HG03108 (cell line): ENCODE measurements around the gene TBL3.

Experiments used
- ATAC-seq: cut with Tn5 transposase; IDR thresholded peaks from one replicate; pipeline ENCODE4 v1.9.1; 2021; ENCODE audit warnings: moderate library complexity; ENCODE audit not compliant: unreplicated experiment

Gene TBL3

DNA sequence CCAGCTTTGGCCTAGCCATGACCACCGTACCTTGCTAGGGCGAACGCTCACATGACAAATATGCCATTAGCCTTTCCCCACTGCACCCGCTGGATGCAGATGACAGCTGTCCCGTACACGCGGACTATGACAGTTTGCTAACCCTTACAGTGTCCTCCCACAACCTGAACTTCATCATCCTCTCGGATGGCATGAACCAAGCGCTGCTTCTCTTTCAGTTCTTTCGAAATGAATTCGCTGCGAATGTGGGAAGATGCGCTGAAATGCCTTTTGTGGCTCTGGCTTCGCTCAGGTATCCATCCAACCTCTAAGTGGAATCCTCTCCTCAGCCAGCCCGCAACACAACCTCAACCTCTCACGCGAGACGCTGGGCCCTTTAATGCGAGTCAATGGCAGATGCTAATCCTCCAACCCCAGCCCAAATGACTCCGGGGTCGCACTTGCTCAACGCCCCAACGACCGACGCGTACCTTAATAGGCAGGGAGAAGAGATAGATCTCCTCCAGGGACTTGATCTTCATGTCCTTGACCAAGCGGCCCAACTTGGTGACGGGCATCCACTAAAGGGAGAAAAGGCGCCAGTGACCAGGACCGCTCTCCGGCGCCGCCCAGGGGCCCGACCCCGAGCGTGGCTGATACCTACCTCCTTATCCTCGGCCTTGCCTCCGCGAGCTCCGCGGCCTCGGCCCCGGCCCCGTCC, 7.9 kb upstream of the TBL3 start:
- no peak for ATAC-seq

DNA sequence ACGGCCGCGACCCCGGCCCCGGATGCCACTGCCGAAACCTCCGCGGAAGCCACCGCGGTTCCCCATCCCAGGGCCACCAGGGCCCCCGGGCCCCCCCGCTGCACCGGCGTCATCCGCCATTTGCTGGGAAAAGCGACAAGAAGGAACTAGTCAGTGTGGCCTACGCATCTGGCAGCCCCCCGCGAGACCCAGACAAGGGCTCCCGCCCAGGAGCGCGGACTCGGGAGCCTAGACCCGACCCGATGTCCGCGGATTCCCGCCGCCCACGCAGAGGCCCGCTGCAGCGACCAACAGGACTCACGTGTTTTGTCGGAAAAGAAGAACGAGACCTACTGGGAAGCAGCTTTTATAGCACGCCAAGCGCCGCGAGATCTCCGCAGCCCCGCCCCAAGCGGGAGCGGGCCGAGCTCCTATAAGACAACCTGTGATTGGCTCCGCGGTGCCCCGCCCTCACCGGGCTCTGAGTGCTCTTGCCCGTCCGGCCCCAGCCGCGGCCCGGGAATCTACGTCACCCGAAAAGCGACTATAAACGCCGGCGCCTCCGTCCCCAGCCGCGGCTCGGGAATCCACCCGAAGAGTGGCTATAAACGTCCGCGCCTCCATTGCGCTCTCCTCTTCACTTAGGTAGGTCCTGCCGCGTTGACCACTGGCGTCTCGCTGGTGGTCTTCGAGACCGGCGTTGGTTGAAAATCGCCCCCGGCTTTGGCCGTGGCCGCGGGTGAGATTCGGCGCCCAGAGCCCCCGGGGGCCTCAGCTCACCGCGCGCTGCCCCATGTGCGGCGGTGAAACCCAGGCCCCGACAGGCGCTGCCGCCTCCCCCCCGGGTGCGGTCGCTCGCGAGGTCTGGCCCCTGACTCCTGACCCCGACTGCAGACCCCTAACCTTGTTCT, 7.1 kb upstream of the TBL3 start, which contains the start of gene RPS2:
RPS2 (minus strand) TSS at position 321 of the 890 bp plus-strand sequence; CDS start at position 120, 201 bp downstream.
- ATAC-seq, result peak; percentile 85

DNA sequence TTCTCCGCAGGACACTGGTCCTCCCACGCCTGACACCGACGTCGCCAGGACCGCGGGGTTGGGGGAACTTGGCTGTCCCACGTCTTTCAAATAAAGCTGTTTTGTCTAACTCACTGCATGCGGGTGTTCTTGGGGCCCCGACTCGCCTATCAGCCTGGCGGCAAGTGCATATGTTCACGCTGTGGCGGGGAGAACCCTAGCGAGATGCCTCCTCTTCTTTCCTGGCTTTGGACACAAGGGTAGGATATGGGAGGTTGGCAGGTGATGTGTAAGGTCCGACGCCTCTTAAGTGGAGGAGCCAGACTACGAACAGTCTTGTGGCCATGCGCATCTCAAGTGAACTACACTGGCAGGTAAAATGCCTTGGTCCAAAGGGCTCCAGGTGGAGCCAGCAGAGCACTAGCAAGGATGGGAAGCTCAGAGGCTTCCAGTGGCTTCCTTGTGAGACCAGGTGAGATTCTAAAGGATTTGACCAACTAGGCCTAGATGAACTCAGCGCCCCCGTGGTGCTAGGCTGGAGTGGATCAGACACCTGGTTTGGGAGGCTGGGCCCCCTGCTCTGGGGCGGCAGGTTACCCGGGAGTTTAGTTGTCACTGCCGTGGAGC, 6.4 kb upstream of the TBL3 start:
- ATAC-seq, result no peak

DNA sequence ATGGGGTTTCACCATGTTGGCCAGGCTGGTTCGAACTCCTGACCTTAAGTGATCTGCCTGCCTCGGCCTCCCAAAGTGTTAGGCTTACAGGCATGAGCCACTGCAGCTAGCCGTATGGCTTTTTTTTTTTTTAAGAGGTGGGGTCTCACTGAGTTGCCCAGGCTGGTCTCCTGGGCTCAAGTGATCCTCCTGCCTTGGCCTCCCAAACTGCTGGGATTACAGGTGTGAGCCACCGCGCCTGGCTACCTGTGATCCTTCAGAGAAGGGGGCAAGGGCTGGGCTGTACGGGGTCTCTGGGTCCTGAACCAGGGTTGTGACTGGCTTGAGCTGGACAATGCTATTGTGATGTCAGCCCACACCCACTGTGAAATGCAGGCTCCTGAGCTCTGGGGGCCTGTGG, 5.4 kb upstream of the TBL3 start, which contains the start of gene RNF151:
RNF151 (plus strand) TSS at position 397 of the 400 bp plus-strand sequence. CDS start 26 bp downstream, outside the sequence.
- ATAC-seq, result no peak

DNA sequence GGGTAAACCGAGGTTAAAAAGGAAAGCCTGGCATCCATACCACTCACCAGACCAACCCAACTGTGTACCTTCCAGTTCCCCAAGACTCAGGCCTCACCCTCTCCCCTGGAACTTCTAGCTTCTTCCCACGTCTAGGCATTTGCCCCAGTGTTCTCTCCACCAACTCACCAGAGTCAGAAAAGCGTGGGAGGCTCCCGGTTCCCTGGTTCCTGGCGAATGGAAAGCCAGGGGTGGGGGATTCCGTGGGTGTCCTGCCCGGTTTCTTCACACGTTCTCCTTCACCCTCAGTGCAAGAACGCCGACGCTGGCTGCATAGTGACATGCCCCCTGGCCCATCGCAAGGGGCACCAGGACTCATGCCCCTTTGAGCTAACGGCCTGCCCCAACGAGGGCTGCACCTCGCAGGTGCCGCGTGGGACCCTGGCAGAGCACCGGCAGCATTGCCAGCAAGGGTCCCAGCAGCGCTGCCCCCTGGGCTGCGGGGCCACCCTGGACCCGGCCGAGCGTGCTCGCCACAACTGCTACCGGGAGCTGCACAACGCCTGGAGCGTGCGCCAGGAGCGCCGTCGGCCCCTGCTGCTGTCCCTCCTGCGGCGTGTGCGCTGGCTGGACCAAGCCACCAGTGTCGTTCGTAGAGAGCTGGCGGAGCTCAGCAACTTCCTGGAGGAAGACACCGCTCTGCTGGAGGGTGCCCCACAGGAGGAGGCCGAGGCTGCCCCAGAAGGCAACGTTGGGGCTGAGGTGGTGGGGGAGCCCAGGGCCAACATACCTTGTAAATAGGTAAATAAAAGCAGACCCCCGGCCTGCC, 3.5 kb upstream of the TBL3 start:
- ATAC-seq, result no peak

DNA sequence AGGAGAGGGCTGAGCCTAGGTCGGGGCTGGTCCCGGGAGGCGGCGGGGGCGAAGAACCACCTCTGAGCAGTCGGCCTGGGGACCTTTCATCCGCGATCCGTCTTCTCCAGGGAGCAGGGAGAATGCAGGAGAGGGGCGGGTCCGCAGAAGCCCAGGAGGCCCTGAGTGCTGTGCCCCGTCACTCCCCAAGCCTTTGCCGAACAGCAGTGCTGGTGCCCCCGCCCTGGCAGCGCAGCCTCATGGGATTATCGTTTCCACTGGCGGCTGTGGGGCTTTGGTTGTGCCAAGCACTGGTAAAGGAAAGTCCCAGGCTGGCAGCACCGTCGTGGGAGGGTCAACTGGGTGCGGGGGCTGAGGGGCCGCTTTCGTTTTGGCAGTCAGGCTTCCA, 631 bp downstream of the TBL3 start:
- ATAC-seq, result no peak

DNA sequence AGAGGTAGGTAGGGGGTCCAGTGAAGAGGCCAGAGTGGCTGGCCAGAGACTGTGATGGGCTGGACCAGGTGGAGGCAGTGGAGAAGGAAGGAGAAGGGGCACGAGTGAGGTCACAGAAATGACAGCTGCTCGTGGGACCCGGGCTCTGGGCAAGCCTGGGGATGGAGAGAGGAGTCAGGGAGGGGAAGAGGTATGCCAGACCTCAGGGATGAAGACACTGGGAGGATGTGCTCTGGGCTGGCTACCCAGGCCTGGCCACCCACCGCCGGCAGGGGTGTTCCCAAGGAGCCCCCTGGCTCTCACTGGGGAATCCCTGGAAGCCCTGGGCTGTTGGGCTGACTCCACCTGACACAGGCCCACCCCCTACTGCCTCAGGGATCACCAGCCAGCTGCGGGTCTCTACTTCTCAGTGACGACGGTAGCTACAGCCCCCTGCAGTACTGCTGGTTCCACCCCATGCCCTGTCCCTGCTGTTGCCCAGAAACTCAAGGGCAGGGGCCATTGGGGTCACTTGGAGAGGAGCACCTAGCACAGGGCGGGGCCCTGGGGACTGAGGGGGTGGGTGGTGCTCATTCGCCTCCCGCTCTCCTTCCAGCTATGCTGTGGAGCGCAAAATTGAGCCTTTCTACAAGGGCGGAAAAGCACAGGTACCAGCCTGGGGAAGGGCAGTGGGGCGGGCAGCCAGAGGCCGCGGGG, 1.8 kb downstream of the TBL3 start:
- ATAC-seq, result no peak

DNA sequence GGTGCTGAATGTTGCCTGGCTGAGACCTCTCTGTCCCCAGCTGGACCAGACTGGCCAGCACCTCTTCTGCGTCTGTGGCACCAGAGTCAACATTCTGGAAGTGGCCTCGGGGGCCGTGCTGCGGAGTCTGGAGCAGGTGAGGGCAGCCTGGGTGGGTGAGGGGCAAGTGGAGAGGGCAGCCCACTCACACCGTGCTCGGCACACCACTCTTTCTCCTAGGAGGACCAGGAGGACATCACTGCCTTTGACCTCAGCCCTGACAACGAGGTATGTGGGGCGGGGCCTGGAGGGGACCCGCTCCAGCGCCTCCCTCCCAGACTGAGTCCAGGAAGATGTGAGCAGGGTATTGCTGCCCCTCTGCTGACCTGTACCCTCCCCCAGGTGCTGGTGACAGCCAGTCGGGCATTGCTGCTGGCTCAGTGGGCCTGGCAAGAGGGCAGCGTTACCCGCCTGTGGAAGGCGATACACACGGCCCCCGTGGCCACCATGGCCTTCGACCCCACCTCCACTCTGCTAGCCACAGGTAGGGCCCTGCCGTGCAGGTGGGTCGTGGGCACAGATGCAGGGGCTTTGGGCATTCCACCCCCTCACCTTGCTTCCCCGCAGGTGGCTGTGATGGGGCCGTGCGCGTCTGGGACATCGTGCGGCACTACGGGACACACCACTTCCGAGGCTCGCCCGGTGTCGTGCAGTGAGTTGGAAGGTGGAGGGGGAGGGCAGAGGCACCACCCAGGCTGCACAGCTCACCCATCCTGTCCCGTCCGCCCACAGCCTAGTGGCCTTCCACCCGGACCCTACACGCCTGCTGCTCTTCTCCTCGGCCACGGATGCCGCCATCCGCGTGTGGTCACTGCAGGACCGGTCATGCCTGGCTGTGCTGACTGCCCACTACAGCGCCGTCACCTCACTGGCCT, 2.6 kb downstream of the TBL3 start:
- ATAC-seq, result no peak

DNA sequence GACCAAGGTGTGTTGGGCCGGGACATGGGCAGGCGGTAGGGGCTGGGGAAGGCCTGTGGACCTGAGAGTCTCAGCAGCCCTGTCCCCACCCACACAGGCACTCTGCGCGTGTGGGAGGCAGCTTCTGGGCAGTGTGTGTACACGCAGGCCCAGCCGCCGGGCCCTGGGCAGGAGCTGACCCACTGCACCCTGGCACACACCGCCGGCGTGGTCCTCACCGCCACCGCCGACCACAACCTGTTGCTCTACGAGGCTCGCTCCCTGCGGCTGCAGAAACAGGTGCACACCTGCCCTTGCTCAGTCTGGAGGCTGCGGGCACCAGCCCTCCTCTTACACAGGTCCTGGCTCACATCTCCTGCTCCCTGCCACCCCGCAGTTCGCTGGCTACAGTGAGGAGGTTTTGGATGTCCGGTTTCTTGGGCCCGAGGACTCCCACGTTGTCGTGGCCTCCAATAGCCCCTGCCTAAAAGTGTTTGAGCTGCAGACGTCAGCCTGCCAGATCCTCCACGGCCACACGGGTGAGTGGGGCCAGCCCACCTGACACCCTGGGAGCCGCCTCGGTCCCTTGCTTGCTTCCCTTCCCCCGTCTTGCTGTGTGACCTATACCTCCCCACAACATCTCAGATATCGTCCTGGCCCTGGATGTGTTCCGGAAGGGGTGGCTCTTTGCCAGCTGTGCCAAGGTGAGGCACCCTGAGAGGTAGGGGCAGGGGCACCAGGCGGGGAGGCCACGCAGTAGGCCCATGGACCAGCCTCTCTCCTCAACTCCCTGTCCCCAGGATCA, 3.8 kb downstream of the TBL3 start:
- ATAC-seq, result no peak

DNA sequence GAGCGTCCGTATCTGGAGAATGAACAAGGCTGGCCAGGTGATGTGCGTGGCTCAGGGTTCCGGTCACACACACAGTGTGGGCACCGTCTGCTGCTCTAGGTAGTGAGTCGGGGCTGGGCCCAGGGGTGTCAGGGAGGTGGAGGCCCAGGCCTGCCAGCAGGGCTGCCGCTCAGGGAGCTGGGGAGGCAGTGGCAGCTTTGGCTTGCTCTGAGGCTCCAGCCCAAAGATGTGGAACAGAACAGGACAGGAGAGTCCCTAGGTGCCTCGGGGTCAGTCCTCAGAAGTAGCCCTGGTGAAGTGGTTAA, 4.3 kb downstream of the TBL3 start:
- no peak for ATAC-seq

DNA sequence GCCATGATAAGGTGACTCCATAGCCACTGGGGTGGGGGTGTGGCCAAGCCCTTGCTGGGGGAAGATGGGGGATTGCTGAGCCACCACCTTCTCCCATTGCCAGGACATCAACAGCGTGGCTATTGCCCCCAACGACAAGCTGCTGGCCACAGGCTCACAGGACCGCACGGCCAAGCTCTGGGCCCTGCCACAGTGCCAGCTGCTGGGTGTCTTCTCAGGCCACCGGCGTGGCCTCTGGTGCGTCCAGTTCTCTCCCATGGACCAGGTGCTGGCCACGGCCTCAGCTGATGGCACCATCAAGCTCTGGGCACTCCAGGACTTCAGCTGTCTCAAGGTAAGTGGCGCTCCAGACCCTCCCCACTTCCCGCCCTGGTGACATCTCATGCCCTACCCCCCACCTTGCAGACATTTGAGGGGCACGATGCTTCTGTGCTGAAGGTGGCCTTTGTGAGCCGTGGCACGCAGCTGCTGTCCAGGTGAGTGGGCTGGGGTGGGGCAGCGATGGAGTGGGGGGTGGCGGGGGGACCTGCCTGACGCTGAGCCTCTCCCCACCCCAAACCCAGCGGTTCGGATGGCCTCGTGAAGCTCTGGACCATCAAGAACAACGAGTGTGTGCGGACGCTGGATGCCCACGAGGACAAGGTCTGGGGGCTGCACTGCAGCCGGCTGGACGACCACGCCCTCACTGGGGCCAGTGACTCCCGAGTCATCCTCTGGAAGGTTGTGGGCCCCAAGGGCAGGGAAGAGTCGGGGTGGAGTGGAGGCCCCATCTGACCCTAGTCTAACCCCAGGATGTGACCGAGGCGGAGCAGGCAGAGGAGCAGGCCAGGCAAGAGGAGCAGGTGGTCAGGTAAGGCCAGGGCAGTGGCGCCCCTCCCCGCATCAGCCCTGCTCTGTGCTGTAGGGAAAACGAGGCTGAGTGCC, 5.4 kb downstream of the TBL3 start:
- no peak for ATAC-seq

DNA sequence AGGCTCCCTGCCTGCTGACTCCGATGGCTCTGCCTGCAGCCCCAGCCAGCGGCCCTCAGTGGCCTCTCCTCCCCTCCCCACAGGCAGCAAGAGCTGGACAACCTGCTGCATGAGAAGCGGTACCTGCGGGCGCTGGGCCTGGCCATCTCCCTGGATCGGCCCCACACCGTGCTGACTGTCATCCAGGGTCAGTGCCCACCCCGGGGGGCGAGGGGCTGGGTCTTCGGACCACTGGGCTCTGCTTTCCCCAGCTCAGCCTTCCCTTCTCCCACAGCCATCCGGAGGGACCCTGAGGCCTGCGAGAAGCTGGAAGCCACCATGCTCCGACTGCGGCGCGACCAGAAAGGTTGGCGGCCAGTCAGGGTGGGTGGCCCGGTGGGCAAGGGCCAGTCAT, 6.0 kb downstream of the TBL3 start:
- ATAC-seq, result no peak

DNA sequence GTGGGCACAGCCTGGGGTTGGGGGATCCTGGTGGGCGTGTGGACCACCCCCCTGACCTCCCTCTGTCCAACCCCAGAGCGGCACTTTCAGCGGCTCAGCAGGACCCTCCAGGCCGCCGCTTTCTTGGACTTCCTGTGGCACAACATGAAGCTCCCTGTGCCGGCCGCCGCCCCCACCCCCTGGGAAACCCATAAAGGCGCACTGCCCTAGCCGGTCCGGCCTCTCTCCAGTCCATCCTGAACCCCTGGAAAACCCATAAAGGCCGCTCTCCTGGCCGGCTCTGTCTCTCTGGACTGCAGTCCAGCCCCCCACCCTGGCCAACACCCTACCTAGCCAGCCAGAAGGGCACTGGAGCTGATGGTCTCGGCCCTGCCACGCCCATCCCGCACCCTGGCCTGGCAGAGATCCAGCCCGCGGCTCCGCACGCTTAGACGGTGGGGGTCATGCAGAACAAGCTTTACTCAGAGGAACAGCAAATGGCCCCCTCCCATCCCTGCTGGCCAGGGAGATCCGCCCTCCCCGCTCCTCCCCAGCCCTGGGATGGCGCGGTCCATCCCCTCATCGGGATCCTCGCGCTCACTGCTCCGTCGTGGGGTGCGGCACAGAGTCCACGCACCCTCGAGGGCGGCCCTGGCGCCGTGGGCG, 6.7 kb downstream of the TBL3 start:
- no peak for ATAC-seq

DNA sequence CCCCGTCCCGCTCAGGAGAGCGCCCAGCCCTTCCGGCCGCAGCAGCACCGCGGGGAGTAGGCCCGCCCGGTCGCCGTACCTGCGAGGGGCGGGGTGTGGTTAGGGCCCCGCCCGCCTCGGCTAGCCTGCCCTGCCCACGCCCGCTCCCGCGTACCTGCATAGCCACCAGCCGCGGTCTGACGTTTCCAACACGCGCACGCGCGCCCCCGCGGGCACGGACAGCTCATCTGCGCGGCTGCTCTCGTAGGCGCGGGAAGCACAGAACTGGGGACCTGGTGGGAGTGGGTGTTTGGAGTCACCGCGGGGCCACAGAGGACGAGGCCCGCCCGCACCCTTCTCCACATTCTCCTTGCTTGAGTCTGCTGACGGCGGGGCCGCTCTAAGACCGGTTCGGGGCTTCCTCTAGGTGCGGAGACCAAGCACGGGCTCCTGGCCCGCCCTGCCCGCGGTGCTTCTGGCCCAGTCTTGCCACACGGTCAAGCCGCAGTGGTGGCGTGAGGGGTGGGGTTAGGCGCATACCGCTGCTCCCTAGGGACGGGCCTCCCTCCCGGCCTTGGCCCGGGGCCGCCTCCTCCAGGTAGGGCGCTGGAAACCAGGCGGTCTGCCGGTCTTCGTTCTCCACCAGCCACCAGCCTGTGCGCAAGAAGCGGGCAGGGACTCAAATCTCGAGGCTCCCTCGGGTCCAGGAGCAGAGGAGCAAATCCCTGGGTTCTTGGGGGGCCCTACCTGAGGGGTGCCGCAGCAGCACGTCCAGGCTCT, 7.6 kb downstream of the TBL3 start:
- no peak for ATAC-seq

DNA sequence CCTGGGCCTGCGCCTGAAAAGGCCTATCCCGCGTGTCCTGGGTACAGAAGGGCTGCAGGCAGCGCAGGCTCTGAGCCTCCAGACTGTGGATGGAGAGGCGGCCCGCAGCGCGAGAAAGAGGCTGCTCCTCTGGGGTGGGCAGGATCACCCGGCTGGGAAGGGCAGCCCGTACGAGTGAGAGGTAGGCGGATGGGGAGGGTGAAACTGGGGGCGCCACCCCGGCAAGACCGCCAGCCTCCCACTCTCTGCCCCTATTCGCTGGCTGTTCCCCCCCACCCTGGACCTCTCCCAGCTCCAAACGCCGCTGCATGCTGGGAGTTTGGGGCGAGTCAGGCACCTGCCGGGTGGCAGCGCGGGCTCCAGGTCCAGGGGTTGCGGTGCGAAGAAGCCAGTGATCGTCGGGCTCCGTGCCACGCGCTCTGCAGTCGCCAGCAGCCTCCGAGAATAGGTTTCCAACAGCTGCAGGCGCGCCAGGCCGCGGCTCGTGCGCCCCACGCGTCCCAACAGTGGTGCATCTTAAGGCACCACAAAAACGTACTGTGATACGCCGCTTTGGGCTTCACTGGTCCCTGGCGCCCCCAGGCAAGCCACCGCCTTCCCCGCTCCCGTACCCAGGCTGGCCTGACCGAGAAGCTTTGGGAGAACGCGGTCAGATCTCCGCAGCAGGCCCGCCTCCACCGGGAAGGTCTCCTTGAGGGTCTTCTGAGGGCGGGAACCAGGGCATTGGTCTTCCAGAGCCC, 8.3 kb downstream of the TBL3 start:
- ATAC-seq, result no peak

DNA sequence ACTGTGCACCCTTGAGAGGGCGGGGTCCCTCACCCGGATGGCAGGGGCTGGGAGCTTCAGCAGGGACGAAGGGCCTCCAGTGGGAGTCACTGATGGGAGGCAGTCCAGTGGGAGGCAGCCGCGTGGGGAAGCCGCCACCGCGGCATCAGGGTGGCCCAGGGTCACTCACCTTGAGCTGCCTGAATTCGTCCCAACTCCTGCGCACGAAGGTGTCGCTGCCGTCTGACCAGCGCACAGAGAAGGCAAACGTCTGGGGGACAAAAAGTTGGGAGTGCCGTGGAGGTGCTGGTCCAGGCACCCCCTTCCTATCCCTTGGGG, 8.9 kb downstream of the TBL3 start:
- no peak for ATAC-seq
